ENCODE data around the gene CMC1. TPM values are rescaled to one million over a fixed set of nuclear protein-coding genes. Genes with fewer than 3 reads are reported as not detected.

CMC1 gene
- total and polyA plus RNA-seq, 2 donors from 2014 or later, result 20.0 to 71.0 TPM

GRCh38 chr3:28212681-28213080 is 28.7 kb upstream of the CMC1 start:
- intact Hi-C loops (cut with DNase I), result no loop called here
- FAIRE-seq, result no peak
- no peak for DNase-seq
- no peak for TF ChIP-seq CTCF (IDR thresholded peaks at IDR 0.05; ENCODE audit: borderline replicate concordance, extremely low read depth, insufficient read depth)
- Histone ChIP-seq H3K27ac (ENCODE audit: low read depth in 2 of 2, low read length in 2 of 2) (no peak overlapping the region), H3K9me3 (ENCODE audit: control insufficient read depth in 2 of 3, insufficient read depth in 1 of 3, low read length in 3 of 3) (peaks cover 0 to 9% (median 0%) of the 10 kb centered on the region in 3 donors), H3K4me3 (ENCODE audit: low read length in 3 of 3) (no peak overlapping the region), H3K36me3 (ENCODE audit: control insufficient read depth in 2 of 3, insufficient read depth in 3 of 3, low read length in 3 of 3) (no peaks in the 10 kb centered on the region), H3K4me1 (ENCODE audit: control insufficient read depth in 2 of 3, insufficient read depth in 2 of 3, low read depth in 1 of 3, low read length in 3 of 3) (no peaks in the 10 kb centered on the region), H3K9ac (ENCODE audit: low read length in 3 of 3) (no peak overlapping the region), H3K27me3 (ENCODE audit: control insufficient read depth, insufficient read depth, low read length) (no peaks in the 10 kb centered on the region)

GRCh38 chr3:28215407-28215806 is 26.0 kb upstream of the CMC1 start:
- no peak for DNase-seq
- no peaks in the 10 kb centered on the region for H3K27me3 ChIP-seq (ENCODE audit: control insufficient read depth, insufficient read depth, low read length)
- FAIRE-seq, result no peak
- H3K9me3 ChIP-seq (ENCODE audit: control insufficient read depth in 2 of 3, insufficient read depth in 1 of 3, low read length in 3 of 3), result peaks cover 0 to 9% (median 0%) of the 10 kb centered on the region in 3 donors
- H3K4me3 ChIP-seq (ENCODE audit: low read length in 3 of 3), result no peak overlapping the region
- intact Hi-C loops (cut with DNase I), result no loop called here
- TF ChIP-seq CTCF (IDR thresholded peaks at IDR 0.05; ENCODE audit: borderline replicate concordance, extremely low read depth, insufficient read depth), result no peak
- H3K4me1 ChIP-seq (ENCODE audit: control insufficient read depth in 2 of 3, insufficient read depth in 2 of 3, low read depth in 1 of 3, low read length in 3 of 3), result no peaks in the 10 kb centered on the region
- no peak overlapping the region for H3K27ac ChIP-seq (ENCODE audit: low read depth in 2 of 2, low read length in 2 of 2)
- H3K36me3 ChIP-seq (ENCODE audit: control insufficient read depth in 2 of 3, insufficient read depth in 3 of 3, low read length in 3 of 3), result no peaks in the 10 kb centered on the region
- H3K9ac ChIP-seq (ENCODE audit: low read length in 3 of 3), result no peak overlapping the region

- Histone ChIP-seq H3K27ac (ENCODE audit: low read depth in 2 of 2, low read length in 2 of 2) (no peak overlapping the region), H3K9ac (ENCODE audit: low read length in 3 of 3) (no peak overlapping the region), H3K4me3 (ENCODE audit: low read length in 3 of 3) (no peak overlapping the region), H3K9me3 (ENCODE audit: control insufficient read depth in 2 of 3, insufficient read depth in 1 of 3, low read length in 3 of 3) (peaks cover 0 to 9% (median 0%) of the 10 kb centered on the region in 3 donors), H3K27me3 (ENCODE audit: control insufficient read depth, insufficient read depth, low read length) (no peaks in the 10 kb centered on the region), H3K4me1 (ENCODE audit: control insufficient read depth in 2 of 3, insufficient read depth in 2 of 3, low read depth in 1 of 3, low read length in 3 of 3) (no peaks in the 10 kb centered on the region), H3K36me3 (ENCODE audit: control insufficient read depth in 2 of 3, insufficient read depth in 3 of 3, low read length in 3 of 3) (no peaks in the 10 kb centered on the region)
- TF ChIP-seq CTCF (IDR thresholded peaks at IDR 0.05; ENCODE audit: borderline replicate concordance, extremely low read depth, insufficient read depth), result no peak
- intact Hi-C loops (cut with DNase I), result no loop called here
- DNase-seq (no peak), FAIRE-seq (no peak)
These were observed 23.1 kb upstream of the CMC1 start for GRCh38 chr3:28218071-28218916.

Measured in kidney (tissue), 14 donors.